Ishikawa (cell line): ENCODE data around the gene YAP1.
A peak's percentile ranks its signal among the peaks of the same experiment; 100 is the strongest.

Source experiments
- CEBPB ChIP-seq: IDR thresholded peaks from 2 replicates; pipeline ENCODE4 v1.6.1; 2012
- CREB1 ChIP-seq: IDR thresholded peaks from 2 replicates; pipeline ENCODE4 v1.6.1; 2012; ENCODE audit warnings: low read depth
- EGR1 ChIP-seq: IDR thresholded peaks from 2 replicates; pipeline ENCODE4 v1.6.1; 2012
- EP300 ChIP-seq: IDR thresholded peaks from 2 replicates; pipeline ENCODE4 v1.6.1; 2012; ENCODE audit warnings: borderline replicate concordance
- FOXM1 ChIP-seq: IDR thresholded peaks from 2 replicates; pipeline ENCODE4 v1.6.1; 2012; ENCODE audit warnings: low read depth, borderline replicate concordance
- MAX ChIP-seq: IDR thresholded peaks from 2 replicates; pipeline ENCODE4 v1.6.1; 2012
- NFIC ChIP-seq: IDR thresholded peaks from 2 replicates; pipeline ENCODE4 v1.6.1; 2012
- RAD21 ChIP-seq: IDR thresholded peaks from 2 replicates; pipeline ENCODE4 v1.6.1; 2012; ENCODE audit warnings: low read depth
- TAF1 ChIP-seq: IDR thresholded peaks from 2 replicates; pipeline ENCODE4 v1.6.1; 2012; ENCODE audit warnings: low read depth, mild to moderate bottlenecking
- TCF12 ChIP-seq: IDR thresholded peaks from 2 replicates; pipeline ENCODE4 v1.6.1; 2012; ENCODE audit warnings: low read depth
- TEAD4 ChIP-seq: IDR thresholded peaks from 2 replicates; pipeline ENCODE4 v1.6.1; 2012
- USF1 ChIP-seq: IDR thresholded peaks from 2 replicates; pipeline ENCODE4 v1.6.1; 2012
- YY1 ChIP-seq: IDR thresholded peaks from 2 replicates; pipeline ENCODE4 v1.6.1; 2012; ENCODE audit warnings: low read depth
- ZBTB7A ChIP-seq: IDR thresholded peaks from 2 replicates; pipeline ENCODE4 v1.6.1; 2012; ENCODE audit warnings: low read depth
- TF ChIP-seq, protein P1 (sequence below): IDR thresholded peaks from 2 replicates; pipeline ENCODE4 v1.6.1; 2012; ENCODE audit warnings: low read depth, mild to moderate bottlenecking

YAP1 gene

GRCh38 chr11:102197670-102198139, 87.5 kb downstream of the YAP1 start:
- TF ChIP-seq CEBPB: no peak
- no peak for TF ChIP-seq FOXM1
- TF ChIP-seq CREB1: no peak
- TF ChIP-seq NFIC: no peak
- TF ChIP-seq TCF12: no peak
- TF ChIP-seq TAF1: no peak
- TF ChIP-seq, protein P1, sequence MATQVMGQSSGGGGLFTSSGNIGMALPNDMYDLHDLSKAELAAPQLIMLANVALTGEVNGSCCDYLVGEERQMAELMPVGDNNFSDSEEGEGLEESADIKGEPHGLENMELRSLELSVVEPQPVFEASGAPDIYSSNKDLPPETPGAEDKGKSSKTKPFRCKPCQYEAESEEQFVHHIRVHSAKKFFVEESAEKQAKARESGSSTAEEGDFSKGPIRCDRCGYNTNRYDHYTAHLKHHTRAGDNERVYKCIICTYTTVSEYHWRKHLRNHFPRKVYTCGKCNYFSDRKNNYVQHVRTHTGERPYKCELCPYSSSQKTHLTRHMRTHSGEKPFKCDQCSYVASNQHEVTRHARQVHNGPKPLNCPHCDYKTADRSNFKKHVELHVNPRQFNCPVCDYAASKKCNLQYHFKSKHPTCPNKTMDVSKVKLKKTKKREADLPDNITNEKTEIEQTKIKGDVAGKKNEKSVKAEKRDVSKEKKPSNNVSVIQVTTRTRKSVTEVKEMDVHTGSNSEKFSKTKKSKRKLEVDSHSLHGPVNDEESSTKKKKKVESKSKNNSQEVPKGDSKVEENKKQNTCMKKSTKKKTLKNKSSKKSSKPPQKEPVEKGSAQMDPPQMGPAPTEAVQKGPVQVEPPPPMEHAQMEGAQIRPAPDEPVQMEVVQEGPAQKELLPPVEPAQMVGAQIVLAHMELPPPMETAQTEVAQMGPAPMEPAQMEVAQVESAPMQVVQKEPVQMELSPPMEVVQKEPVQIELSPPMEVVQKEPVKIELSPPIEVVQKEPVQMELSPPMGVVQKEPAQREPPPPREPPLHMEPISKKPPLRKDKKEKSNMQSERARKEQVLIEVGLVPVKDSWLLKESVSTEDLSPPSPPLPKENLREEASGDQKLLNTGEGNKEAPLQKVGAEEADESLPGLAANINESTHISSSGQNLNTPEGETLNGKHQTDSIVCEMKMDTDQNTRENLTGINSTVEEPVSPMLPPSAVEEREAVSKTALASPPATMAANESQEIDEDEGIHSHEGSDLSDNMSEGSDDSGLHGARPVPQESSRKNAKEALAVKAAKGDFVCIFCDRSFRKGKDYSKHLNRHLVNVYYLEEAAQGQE: no peak
- TF ChIP-seq YY1: no peak
- no peak for TF ChIP-seq USF1

DNA sequence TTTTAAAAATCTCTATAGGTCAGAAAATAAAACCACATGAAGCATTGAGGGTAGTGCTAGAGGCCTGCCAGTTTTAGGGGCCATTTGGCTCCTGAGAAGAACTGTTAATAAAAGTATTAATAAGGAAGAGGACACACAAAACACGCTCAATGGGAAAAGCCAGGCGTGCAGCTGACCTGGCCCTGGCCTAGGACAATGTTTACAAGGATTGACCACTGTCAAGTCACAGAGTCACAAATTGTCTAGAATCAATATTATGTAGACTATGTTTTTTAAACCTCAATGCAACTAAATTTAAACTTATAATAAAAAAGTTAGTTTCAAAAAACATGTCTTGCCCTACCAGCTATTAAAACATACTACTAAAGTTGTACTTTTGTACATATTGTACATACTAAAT, 89.4 kb downstream of the YAP1 start:
- no peak for TF ChIP-seq EGR1
- TF ChIP-seq USF1: no peak
- no peak for TF ChIP-seq TEAD4
- no peak for TF ChIP-seq CEBPB
- no peak for TF ChIP-seq TCF12
- no peak for TF ChIP-seq RAD21
- no peak for TF ChIP-seq YY1
- no peak for TF ChIP-seq ZBTB7A
- no peak for TF ChIP-seq NFIC
- no peak for TF ChIP-seq CREB1

- peak; percentile 73 for TF ChIP-seq CEBPB
Observed at GRCh38 chr11:102200325-102200724, 90.1 kb downstream of the YAP1 start.

- TF ChIP-seq FOXM1 (no peak), YY1 (no peak), ZBTB7A (no peak), USF1 (no peak), TCF12 (no peak), EP300 (no peak), CEBPB (no peak), TAF1 (no peak), RAD21 (no peak), NFIC (no peak), CREB1 (no peak), EGR1 (no peak), MAX (no peak), TEAD4 (no peak)
- TF ChIP-seq, protein P1: no peak
Observed at GRCh38 chr11:102201776-102202175, 91.5 kb downstream of the YAP1 start.

DNA sequence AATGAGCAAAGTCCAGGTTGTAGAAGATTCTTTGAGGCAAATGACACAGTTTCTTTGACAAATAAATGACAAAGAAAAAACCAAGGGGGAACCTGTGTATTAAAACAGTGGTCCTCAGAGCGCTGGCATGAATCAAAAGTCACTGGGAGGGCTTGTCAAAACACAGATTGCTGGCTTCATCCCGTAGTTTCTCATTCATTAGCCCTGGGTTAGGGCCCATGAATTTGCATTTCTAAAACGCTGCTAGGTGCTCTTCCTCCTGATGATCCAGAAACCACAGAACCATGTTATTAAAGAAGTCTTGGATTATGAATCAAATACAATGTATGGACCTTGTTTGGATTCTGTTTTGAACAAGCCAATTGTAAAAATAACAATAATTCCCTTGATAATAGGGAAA, 92.7 kb downstream of the YAP1 start:
- TF ChIP-seq EGR1: no peak
- no peak for TF ChIP-seq YY1
- TF ChIP-seq TAF1: no peak
- no peak for TF ChIP-seq NFIC
- TF ChIP-seq TCF12: no peak
- TF ChIP-seq ZBTB7A: no peak
- no peak for TF ChIP-seq MAX
- TF ChIP-seq, protein P1: no peak
- TF ChIP-seq TEAD4: no peak
- TF ChIP-seq USF1: no peak
